Measurements from ENCODE around the gene EBLN1. TPM values are rescaled to one million over a fixed set of nuclear protein-coding genes. Genes with fewer than 3 reads are reported as not detected.
A peak's percentile ranks its signal among the peaks of the same experiment; 100 is the strongest.

EBLN1 gene
- total and polyA plus RNA-seq, 2 of the 13 experiments (the other 11 are each of a cell fraction or from before 2014, with no cell fraction given), result not detected

- TF ChIP-seq, protein P1, sequence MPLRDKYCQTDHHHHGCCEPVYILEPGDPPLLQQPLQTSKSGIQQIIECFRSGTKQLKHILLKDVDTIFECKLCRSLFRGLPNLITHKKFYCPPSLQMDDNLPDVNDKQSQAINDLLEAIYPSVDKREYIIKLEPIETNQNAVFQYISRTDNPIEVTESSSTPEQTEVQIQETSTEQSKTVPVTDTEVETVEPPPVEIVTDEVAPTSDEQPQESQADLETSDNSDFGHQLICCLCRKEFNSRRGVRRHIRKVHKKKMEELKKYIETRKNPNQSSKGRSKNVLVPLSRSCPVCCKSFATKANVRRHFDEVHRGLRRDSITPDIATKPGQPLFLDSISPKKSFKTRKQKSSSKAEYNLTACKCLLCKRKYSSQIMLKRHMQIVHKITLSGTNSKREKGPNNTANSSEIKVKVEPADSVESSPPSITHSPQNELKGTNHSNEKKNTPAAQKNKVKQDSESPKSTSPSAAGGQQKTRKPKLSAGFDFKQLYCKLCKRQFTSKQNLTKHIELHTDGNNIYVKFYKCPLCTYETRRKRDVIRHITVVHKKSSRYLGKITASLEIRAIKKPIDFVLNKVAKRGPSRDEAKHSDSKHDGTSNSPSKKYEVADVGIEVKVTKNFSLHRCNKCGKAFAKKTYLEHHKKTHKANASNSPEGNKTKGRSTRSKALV (CRISPR knock-in tag; IDR thresholded peaks at IDR 0.05), result 0 out of 2 replicates have a peak, but pooled peaks have one; percentile 53
- TF ChIP-seq DRAP1 (CRISPR knock-in tag; IDR thresholded peaks at IDR 0.05), result no peak
- TF ChIP-seq FIP1L1 (IDR thresholded peaks at IDR 0.05; ENCODE audit: borderline replicate concordance, insufficient read depth, low read depth, low read length), result no peak
- TF ChIP-seq TBX2 (CRISPR knock-in tag; IDR thresholded peaks at IDR 0.05; ENCODE audit: borderline replicate concordance), result peak; percentile 86
- 0 out of 2 replicates have a peak, but pooled peaks have one; percentile 23 for TF ChIP-seq ZNF749 (CRISPR knock-in tag; IDR thresholded peaks at IDR 0.05; ENCODE audit: borderline replicate concordance)
- no peak for TF ChIP-seq ADNP (CRISPR knock-in tag; IDR thresholded peaks at IDR 0.05)
- TF ChIP-seq TBP (CRISPR knock-in tag; IDR thresholded peaks at IDR 0.05), result no peak
- TF ChIP-seq HIC2 (CRISPR knock-in tag; IDR thresholded peaks at IDR 0.05; ENCODE audit: low read depth), result no peak
- no peak for TF ChIP-seq PHB2 (IDR thresholded peaks at IDR 0.05; ENCODE audit: partially characterized antibody)
- peak; percentile 39; the same call in 1 of the 2 replicates for TF ChIP-seq MYC (CRISPR knock-in tag; IDR thresholded peaks at IDR 0.05; ENCODE audit: borderline replicate concordance)
- TF ChIP-seq MNT (IDR thresholded peaks at IDR 0.05), result no peak
- TF ChIP-seq ZNF776 (CRISPR knock-in tag; IDR thresholded peaks at IDR 0.05), result no peak
- peak; percentile 78 for TF ChIP-seq MIXL1 (CRISPR knock-in tag; IDR thresholded peaks at IDR 0.05)
- peak; percentile 29; the same call in 1 of the 2 replicates for TF ChIP-seq BRD4 (CRISPR knock-in tag; IDR thresholded peaks at IDR 0.05)
- no peak for TF ChIP-seq GPN1 (CRISPR knock-in tag; IDR thresholded peaks at IDR 0.05; ENCODE audit: borderline replicate concordance)
- no peak for TF ChIP-seq ZNF550 (CRISPR knock-in tag; IDR thresholded peaks at IDR 0.05; ENCODE audit: borderline replicate concordance)
- no peak for TF ChIP-seq ZFYVE20 (CRISPR knock-in tag; IDR thresholded peaks at IDR 0.05; ENCODE audit: borderline replicate concordance, low read depth)
- TF ChIP-seq NFE2L1 (CRISPR knock-in tag; IDR thresholded peaks at IDR 0.05; ENCODE audit: borderline replicate concordance), result no peak
- TF ChIP-seq CBX2 (IDR thresholded peaks at IDR 0.05; ENCODE audit: low read depth, low read length), result peak; percentile 32; the same call in 1 of the 2 replicates
- TF ChIP-seq CBX2 (CRISPR knock-in tag; IDR thresholded peaks at IDR 0.05; ENCODE audit: low read depth), result peak; percentile 90; the same call in 1 of the 2 replicates
These were observed 11.4 kb upstream of the EBLN1 start (continued) for GRCh38 chr10:22228943-22229801.
